Lower leg skin (tissue), 4 donors: ENCODE results near the gene KIAA0513. TPM values are rescaled to one million over a fixed set of nuclear protein-coding genes. Genes with fewer than 3 reads are reported as not detected.

Experiments used
- DNase-seq, 2 donors: peaks; one replicate each; pipeline ENCODE4 v3.0.0-alpha.2; 2019; ENCODE audit warnings: low spot score in 2 of 2
- H3K4me3 ChIP-seq: fragments of 200-600 bp; sonication (generic); 2 replicates; pipeline ENCODE4 v1.5.1; 2017; ENCODE audit warnings: mild to moderate bottlenecking, low read depth; ENCODE audit not compliant: poor library complexity, severe bottlenecking
- POLR2A ChIP-seq, 2 donors: fragments of 450-650 bp; IDR thresholded peaks; one replicate each; pipeline ENCODE4 v1.6.1; 2016 to 2017; ENCODE audit warnings: antibody characterized with exemption in 2 of 2, mild to moderate bottlenecking in 1 of 2, moderate library complexity in 1 of 2
- WGBS, 2 donors: methylation state at CpG; one replicate each; pipeline ENCODE4 v1.1.5; 2018; 5-methylcytosine and 5-hydroxymethylcytosine counted together
- intact Hi-C: fragments of 100-400 bp; cut with DNase I; formaldehyde crosslinking; loops from one replicate; pipeline ENCODE4 v1.15.0; 2023; ENCODE audit warnings: low total_unique reads
- total RNA-seq, 4 donors: library from RNA; depleted of rRNA; stranded (reverse); fragments of >200 nt; gene quantifications; one replicate each; pipeline ENCODE4 v1.1.0, GENCODE V29; 2016
- TF ChIP-seq, protein P1 (sequence below), 3 donors: fragments of 450-650 bp; IDR thresholded peaks; one replicate each; pipeline ENCODE4 v1.5.1; 2016; ENCODE audit warnings: antibody characterized with exemption in 3 of 3, mild to moderate bottlenecking in 3 of 3, moderate library complexity in 2 of 3

Gene KIAA0513
- total RNA-seq, 4 donors from 2014 or later = 37.5 to 48.1 (median 39.2) TPM

GRCh38 chr16:85041219-85042166 lies 13.9 kb downstream of the KIAA0513 start:
- H3K4me3 ChIP-seq = no peak overlapping the region
- 82 to 84% methylated on average over 27 of the region's 27 CpGs for WGBS, 2 donors
- intact Hi-C loops = loop anchor here (10.0 kb wide), 1 partner anchor 1173 kb away; no protein-coding TSS in a partner anchor
- DNase-seq = no peak
- TF ChIP-seq POLR2A (IDR thresholded peaks at IDR 0.05) = no peak
- TF ChIP-seq, protein P1, sequence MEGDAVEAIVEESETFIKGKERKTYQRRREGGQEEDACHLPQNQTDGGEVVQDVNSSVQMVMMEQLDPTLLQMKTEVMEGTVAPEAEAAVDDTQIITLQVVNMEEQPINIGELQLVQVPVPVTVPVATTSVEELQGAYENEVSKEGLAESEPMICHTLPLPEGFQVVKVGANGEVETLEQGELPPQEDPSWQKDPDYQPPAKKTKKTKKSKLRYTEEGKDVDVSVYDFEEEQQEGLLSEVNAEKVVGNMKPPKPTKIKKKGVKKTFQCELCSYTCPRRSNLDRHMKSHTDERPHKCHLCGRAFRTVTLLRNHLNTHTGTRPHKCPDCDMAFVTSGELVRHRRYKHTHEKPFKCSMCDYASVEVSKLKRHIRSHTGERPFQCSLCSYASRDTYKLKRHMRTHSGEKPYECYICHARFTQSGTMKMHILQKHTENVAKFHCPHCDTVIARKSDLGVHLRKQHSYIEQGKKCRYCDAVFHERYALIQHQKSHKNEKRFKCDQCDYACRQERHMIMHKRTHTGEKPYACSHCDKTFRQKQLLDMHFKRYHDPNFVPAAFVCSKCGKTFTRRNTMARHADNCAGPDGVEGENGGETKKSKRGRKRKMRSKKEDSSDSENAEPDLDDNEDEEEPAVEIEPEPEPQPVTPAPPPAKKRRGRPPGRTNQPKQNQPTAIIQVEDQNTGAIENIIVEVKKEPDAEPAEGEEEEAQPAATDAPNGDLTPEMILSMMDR (IDR thresholded peaks at IDR 0.05) = no peak

GRCh38 chr16:85042167-85042526 lies 14.6 kb downstream of the KIAA0513 start:
- no peak for DNase-seq
- 84% methylated on average over 6 of the region's 6 CpGs for WGBS, 2 donors
- H3K4me3 ChIP-seq = no peak overlapping the region
- intact Hi-C loops = loop anchor here (10.0 kb wide), 1 partner anchor 1173 kb away; no protein-coding TSS in a partner anchor
- TF ChIP-seq, protein P1 (IDR thresholded peaks at IDR 0.05) = no peak
- TF ChIP-seq POLR2A (IDR thresholded peaks at IDR 0.05) = no peak

DNA sequence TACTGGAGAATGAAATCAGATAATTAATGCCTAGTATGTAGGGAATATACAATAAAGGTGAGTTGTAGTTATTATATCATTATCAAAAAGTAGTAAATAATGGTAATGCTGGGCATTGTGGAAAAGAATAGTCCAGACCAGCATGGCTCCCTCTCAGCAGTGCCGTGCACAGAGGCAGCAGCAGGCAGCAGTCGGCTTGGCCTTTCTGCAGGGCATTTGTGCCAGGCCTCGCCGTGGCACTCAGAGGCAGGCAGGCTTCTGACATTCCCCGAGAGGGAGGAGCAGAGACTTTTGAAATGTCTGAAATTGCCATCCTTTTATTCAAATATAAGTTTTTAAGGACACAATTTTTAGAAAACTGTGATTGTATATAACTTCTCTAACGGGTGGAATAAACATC lies 15.0 kb downstream of the KIAA0513 start:
- TF ChIP-seq, protein P1 (IDR thresholded peaks at IDR 0.05) = no peak
- no peak for TF ChIP-seq POLR2A (IDR thresholded peaks at IDR 0.05)
- no peak overlapping the region for H3K4me3 ChIP-seq
- WGBS, 2 donors = 92 to 93% methylated on average over 6 of the region's 6 CpGs
- intact Hi-C loops = loop anchor here (10.0 kb wide), 1 partner anchor 1172 kb away; no protein-coding TSS in a partner anchor
- no peak for DNase-seq

- TF ChIP-seq, protein P1 (IDR thresholded peaks at IDR 0.05) = no peak
- no peak for TF ChIP-seq POLR2A (IDR thresholded peaks at IDR 0.05)
- intact Hi-C loops = loop anchor here (10.0 kb wide), 1 partner anchor 1170 kb away; no protein-coding TSS in a partner anchor
- no peak overlapping the region for H3K4me3 ChIP-seq
- 98 to 99% methylated on average over 5 of the region's 5 CpGs for WGBS, 2 donors
- DNase-seq = no peak
Observed at GRCh38 chr16:85045077-85045476, 17.5 kb downstream of the KIAA0513 start.

- intact Hi-C loops = loop anchor here (10.0 kb wide), 1 partner anchor 1169 kb away; no protein-coding TSS in a partner anchor
- 83 to 86% methylated on average over 23 of the region's 23 CpGs for WGBS, 2 donors
- DNase-seq = no peak
- TF ChIP-seq, protein P1 (IDR thresholded peaks at IDR 0.05) = no peak
- TF ChIP-seq POLR2A (IDR thresholded peaks at IDR 0.05) = no peak
- no peak overlapping the region for H3K4me3 ChIP-seq
Observed at GRCh38 chr16:85045641-85046471, 18.3 kb downstream of the KIAA0513 start.
